Skin of body (tissue), 2 donors: ENCODE results near the gene ERGIC1. TPM values are rescaled to one million over a fixed set of nuclear protein-coding genes. Genes with fewer than 3 reads are reported as not detected.

Source experiments
- DNase-seq: peaks from one replicate; lab custom pipeline; 2025; lab: John Stamatoyannopoulos, UW
- total RNA-seq: library from RNA; depleted of rRNA; stranded (reverse); fragments of >200 nt; gene quantifications from one replicate; pipeline ENCODE4 v1.2.3, GENCODE V29; 2014

The ERGIC1 gene
- total RNA-seq, 1 donor from 2014 or later = 44.3 TPM

DNA sequence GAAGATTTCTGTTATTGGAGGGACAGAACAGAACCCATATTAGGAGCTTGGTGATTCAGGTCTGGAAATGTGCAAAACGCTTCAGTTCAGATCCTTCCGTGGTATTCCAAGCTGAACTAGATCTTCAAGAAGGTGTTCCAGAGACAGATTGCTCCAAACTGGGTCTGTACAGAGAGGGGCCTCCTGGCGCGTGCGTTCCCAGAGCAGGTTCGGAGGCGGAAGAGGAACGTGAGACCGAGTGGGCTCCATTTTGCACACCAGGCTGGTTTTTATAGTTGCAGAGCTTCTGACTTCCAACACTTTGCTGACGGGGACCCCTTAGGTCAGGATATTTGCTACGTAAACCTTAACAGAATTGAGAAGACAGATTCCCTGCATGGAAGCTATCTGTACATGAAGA is 108.5 kb downstream of the ERGIC1 start:
- DNase-seq = no peak

- DNase-seq = no peak
Measured at GRCh38 chr5:172943283-172943841, 109.3 kb downstream of the ERGIC1 start.

DNA sequence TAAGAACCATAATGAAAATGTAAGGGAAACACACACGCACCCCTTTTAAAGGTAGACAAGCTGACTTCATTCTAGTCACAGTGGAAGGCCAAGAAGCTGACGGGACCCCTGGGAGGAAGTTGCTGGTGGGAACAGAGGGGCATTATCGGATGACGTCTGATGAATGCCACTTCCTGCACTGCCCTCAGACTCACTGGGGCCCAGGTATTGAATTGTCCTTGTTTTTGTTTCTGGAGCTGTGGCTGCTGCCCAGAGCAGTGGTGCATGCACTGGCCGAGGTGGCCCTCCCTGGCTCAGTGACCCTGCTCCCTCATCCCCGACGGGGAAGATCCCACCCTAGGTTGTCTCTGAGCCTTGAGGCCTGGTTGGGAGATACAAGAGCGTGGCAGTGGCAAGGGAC is 109.9 kb downstream of the ERGIC1 start:
- no peak for DNase-seq

DNA sequence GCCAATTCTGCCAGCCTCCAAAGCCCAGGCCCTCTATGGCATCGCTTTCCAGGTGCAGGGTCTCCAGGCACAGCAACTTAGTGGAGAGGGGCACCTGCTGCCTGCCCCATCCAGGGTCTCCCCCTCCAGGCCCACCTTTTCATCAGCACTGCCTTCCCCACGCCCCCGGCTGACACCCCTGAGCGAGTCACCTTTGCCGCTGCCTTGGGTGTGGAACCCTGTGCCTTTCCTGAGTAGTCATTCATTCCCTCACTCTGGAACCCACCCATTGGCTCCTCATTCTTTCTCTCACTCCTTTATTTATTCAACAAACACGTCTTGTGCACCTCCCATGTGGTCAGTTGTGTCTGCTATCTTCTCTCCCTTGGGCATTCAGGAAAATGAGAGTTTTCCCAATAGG is 110.7 kb downstream of the ERGIC1 start:
- no peak for DNase-seq

- DNase-seq = no peak
Measured at GRCh38 chr5:172945151-172945550, 111.1 kb downstream of the ERGIC1 start.

GRCh38 chr5:172946146-172946545 is 112.1 kb downstream of the ERGIC1 start:
- no peak for DNase-seq

GRCh38 chr5:172949426-172949825 is 115.4 kb downstream of the ERGIC1 start:
- DNase-seq = no peak

GRCh38 chr5:172950176-172950965 is 116.3 kb downstream of the ERGIC1 start:
- DNase-seq = no peak

DNA sequence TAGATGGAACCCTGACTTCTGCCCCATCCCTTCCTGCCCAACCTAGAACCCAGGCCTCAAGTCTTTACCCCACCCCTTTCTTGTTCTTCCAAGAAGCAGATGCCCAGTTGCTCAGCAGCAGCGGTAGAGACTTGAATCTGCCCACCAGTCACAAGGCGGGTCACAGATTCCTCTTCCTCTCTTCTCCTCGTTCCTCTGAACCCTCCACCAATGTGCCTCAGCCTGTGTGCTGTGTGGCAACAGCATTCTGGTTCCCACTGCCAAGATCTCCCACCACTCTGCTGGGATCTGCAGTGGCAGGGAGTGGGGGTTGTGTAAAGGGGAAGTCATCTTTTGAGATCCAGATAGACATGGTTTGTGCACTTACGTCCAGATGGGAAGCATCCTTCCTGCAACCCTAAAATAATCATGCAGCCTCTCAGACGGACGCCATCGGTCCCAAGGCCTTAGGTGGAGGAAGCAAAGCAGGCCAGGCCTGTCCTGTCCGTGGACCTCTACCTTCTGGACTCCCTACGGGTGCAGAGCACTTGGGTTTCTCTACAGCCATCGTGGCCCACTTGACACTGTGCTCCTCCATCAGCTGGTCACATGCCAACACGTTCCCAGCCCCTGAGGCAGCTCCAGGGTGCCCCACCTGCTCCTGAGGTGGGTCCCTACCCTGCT is 117.5 kb downstream of the ERGIC1 start:
- no peak for DNase-seq

DNA sequence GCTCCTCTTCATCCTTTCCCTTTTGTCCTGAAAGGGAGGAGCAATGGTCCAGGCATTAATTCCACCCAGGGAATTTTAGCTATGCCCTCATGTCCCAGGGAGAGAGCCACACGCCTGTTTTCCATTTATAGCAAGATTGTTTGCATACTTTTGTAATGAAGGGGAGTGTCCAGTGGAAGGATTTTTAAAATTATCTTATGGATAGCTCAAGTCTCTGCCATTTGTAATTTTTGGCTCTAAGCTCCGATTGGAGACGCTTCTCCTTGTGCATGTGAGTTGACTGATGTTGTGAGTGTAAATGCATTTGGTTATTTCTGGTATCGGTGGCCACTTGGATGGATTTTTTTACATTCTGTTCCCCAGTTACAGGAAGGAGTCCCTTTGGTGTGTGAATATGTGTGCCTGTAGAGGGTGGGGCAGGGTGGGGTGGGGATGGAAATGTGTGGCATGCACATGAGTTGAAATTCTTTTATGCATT is 118.0 kb downstream of the ERGIC1 start:
- DNase-seq = no peak

GRCh38 chr5:172953776-172954675 is 120.0 kb downstream of the ERGIC1 start:
- no peak for DNase-seq

- DNase-seq = no peak
Measured at GRCh38 chr5:172954751-172955159, 120.7 kb downstream of the ERGIC1 start.

DNA sequence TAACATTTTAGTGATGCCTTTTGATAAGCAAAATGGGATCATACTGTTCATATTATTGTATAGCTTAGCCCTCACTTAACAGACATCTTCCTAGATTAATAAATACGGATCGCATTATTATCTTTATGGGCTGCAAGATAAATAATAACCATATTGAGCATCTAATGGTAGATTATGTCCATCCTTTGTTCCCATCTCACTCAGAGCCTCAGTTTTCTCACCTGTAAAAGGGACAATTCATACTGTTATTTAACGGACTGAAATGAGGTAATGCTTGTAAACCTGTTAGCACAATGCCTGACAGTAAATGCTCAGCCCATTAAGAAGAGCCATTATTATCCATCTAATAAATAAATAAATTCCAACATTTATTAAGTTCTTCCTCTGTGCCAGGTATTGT is 122.2 kb downstream of the ERGIC1 start:
- no peak for DNase-seq

GRCh38 chr5:172956936-172957335 is 122.9 kb downstream of the ERGIC1 start:
- DNase-seq = no peak

- no peak for DNase-seq
Measured at GRCh38 chr5:172957458-172957857, 123.4 kb downstream of the ERGIC1 start.

GRCh38 chr5:172958331-172959046 is 124.4 kb downstream of the ERGIC1 start:
- no peak for DNase-seq

DNA sequence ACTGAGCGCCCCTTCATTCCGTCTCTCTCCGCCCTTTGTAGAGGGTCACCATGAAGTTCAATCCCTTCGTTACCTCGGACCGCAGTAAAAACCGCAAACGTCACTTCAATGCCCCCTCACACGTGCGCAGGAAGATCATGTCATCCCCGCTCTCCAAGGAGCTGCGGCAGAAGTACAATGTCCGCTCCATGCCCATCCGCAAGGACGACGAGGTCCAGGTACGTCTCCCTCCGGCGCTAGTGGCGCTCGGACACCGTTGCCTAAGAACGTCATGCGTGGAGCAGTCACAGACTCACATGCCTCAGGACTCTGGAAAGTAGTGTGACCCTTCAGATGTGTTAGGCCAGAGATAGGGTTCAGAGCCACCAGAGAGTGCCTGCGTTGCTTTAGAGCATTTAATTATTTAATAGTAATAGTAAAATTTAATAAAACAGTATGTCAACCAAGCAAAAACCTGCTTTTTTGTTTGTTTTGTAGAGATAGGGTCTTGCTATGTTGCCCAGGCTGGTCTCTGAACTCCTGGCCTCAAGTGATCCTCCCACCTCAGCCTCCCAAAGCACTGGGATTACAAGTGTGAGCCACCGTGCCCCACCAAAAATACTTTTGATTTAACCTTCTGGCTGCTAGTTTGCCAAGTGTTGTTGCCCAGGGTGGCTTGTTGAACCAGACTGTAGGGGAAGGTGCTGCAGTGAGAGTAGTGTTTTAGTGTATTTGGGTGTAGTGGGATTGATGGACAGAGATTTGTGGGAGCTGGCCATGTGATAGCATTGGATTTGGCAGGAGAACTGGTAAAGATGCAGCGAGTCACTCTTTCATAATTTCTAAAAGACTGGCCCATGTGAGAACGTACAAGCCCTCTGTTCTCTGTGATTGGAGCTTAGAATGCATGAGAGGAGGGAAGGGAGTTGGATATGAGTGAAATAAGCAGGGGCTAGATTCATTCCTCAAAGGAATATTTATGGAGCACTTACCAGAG is 126.1 kb downstream of the ERGIC1 start:
- no peak for DNase-seq

DNA sequence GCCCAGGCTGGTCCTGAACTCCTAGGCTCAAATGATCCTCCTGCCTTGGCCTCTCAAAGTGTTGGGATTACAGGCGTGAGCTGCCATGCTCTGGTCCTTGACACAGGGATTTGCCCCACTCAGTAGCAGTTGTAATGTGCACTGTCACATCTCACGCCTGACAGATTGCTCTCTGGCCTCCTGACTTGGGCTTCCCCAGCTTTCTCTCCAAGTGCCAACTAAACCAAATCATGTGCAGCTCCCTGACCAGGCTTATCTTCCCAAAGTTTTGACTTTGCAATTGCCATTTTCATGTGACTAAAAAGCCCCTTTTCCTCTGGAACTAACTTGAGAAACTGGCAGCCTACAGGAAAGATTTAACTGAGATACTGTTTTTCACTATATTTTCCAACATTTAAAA is 135.9 kb downstream of the ERGIC1 start:
- DNase-seq = no peak

- DNase-seq = no peak
Measured at GRCh38 chr5:172971482-172971881, 137.4 kb downstream of the ERGIC1 start.

GRCh38 chr5:172972552-172972951 is 138.5 kb downstream of the ERGIC1 start:
- no peak for DNase-seq
